ENCODE results near the gene PANK1.
A peak's percentile ranks its signal among the peaks of the same experiment; 100 is the strongest.
"Not testable (repeated sequence)": the region's sequence is repeated elsewhere in the genome, so short reads cannot be mapped to it uniquely, and the experiment has no call there.

PANK1 gene

DNA sequence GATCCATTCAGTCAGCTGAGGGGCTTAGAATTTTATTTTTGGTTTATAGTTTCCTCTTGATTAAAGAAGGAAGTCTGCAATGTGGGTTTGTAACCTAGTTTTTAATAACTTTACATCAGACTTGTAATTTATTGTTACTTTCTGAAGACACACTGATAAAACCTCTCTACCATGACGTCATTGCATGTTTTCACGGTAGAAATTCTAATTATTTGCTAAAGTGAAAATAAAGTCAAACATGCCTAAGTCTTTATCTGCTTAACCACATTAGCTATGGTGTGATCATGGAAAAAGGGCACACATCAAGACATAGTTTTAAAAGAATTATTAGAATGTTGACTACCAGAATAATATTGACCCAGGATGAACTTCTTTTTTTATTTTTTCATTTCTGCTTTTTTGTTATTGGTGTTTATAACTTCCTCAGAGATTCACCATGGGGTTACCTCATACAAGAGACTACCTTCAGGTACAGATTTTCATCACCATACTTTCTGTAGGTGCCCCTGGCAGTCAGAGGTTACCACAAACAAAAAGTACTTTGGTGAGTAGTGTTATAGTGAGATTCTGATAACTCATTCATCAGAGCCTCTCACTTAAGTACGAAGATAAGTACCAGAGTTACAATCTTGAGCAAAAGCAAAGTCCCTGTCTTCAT, 7.0 kb upstream of the PANK1 start:
- DNase-seq (ENCODE audit: low spot score), result no peak

DNA sequence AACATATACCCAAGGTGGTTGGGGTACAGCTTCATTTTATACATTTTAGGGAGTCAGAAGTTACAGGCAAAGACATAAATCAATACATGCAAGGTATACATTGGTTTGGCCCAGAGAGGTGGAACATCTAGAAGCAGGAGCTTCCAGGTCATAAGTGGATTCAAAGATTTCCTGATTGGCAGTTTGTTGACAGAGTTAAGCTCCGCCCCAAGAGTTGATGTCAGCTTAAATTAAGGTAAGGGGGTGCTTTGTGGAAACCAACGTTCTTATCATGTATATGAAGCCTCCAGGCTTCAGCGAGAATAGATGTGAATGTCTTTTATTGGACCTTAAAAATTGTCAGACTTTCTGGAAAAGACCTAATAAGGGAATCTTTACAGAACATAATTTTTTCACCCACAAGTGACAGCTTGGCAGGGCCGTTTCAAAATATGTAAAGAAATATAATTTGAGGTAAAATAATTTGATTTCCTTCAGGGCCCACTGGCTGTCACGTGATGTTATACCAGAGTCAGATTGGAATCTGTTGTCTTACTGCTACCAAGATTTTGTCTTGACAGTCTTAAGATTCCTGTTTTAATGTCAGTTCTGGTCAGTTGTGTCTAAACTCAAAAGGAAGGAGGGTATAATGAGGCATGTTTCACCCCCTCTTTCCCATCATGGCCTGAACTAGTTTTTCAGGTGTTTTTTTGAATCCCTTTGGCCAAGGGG, 6.3 kb upstream of the PANK1 start:
- DNase-seq (ENCODE audit: low spot score), result no peak

DNA sequence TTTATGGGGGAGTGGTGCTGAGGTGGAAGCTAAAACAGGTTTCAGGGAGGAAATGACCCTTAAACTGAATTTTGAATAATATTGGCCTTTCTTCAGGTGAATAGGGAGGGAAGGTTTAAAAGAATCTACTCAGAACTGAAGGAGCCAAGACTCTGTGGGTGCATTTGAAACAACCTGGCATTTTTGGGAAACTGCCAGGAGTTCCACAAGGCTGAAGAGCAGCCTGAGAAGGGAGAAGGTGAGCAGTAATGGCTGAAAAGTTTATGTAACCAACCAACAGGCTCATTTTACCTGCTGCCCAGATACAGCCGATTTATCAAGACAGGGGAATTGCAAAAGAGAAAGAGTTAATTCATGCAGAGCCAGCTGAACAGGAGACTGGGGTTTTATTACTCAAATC, 4.0 kb upstream of the PANK1 start:
- DNase-seq (ENCODE audit: low spot score), result no peak

DNA sequence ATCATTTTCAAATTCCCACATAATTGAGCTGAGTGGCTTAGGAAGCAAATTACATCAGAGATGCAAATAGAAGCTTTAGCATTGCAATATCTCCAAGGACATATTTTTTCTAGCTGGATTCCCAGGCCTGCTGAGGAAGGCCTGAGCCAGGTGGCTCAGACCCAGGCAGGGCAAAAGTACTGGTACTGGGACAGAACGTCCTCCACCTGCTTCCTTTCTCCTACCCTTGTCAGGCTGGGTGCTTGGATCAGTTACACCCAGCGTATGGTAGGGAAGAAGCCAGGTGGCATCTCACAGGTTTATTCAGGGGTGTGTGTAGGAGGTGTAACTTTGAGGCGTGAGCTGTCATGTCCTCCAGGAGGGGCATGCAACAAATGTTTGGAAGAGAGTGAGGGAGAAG, 3.0 kb upstream of the PANK1 start:
- DNase-seq (ENCODE audit: low spot score), result no peak

DNA sequence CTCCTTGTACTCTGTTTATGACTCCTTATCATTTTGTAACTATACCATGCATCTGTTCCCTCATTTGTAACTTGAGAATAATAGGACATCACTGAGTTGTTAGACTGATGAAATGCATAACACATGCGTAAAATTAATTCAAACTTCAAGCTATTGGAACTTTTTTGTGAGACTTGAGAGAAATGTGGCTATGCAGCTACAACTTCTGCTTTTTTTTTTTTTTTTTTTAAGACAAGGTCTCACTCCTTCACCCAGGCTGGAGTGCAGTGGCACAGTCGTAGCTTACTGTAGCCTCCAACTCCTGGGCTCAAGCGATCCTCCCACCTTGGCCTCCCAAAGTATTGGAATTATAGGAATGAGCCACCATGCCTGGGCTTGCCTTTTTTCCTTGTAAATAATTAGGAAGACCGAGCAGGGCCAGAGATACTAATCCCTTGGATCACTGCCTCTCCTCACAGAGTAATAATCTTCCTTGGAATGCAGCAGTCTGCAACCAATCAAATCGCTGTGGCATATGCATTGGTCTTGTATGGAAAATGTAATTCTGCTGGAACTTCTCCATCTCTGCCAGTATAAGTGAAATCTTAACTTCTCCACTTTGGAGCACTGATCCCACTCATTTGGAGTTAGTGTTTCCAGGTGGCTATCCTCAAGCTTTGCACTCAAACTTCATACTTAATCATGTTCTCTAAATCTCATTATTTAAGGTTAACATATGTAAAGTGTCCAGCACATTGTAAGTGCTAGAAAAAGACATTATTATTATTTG, 2.0 kb upstream of the PANK1 start:
- no peak for DNase-seq (ENCODE audit: low spot score)

DNA sequence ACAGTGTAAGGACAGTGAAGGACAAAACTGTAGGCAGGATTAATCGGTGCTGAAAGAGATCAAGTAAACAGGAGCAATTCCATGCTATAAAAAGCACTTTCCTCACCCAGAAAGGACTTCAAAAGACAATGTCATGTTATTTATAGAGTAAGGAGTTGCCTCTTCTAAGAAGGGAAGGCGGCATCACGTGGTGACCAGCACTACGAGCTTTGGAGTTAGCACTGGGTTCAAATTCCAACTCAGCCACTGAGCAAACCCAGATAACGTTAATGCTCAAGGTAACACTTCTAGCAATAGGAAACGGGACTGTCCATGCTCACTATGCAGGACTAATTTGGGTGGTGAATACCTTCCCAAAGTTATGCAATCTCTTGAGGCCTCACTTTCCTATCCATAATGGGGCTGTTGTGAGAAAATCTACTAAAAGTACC, 715 bp upstream of the PANK1 start:
- no peak for DNase-seq (ENCODE audit: low spot score)

GRCh38 chr10:89644691-89644966, 413 bp downstream of the PANK1 start:
- DNase-seq (ENCODE audit: low spot score), result no peak

DNA sequence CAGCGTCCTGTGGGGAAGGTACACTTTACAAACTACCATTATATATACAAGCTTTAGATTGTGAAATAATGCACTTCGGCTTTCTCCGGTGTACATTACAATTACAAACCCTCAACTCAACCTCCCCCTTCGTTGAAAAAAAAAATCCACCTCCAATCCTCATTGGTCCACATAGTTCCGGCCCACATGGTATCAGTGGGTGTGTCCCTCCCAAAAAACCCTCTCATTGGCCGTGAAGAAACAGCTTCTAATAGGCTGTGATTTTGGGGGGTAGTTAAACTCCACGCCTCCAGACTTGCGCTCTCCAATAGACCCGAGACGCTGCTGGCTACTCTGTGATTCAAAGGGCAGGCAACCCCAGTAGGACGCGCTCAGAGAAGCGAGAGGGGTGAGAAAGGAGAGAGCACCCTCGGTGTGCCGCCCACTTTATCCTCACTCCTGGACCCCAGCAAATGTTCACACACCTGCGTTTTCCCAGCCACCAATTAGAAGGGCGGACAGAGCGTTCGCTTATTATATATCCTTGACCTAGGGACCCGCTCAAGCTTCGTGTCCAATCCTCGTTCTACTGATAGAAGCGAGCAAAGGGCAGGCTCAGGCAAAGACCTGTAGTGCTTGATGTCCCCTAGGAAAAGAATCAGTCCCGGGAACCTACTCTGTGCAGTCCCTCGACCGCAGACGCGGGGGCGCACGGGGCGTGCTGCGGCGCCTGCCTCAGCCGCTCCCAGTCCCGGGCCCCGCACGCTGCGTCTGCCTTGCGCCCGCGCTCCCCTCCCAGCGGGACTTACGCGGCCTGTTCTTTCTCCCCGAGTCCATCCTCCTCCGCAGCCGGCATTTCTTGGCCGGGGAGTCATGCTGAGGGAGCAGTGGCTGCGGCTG, 991 bp downstream of the PANK1 start:
- DNase-seq (ENCODE audit: low spot score), result peak; percentile 94

- no peak for DNase-seq (ENCODE audit: low spot score)
These were observed 1.6 kb downstream of the PANK1 start for GRCh38 chr10:89643431-89643811.

DNA sequence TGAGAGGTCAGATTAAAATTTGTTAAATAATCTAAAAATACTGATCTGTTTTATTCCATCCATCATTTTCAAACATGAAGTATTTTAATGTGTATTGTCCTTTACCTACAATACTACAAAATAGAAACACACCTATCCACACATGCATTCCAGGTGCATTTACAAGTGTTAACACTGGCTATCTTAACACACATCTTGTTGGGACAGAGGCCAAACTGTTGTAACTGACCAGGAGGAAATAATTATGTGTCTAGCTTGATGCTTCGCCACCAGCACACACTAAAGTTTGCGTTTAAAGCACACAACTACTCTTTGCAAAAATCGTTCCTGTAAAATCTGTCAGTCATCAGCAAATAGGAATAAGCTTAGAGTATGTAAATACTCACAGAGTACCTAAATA, 2.8 kb downstream of the PANK1 start:
- no peak for DNase-seq (ENCODE audit: low spot score)

GRCh38 chr10:89640241-89640640, 4.8 kb downstream of the PANK1 start:
- no peak for DNase-seq (ENCODE audit: low spot score)

DNA sequence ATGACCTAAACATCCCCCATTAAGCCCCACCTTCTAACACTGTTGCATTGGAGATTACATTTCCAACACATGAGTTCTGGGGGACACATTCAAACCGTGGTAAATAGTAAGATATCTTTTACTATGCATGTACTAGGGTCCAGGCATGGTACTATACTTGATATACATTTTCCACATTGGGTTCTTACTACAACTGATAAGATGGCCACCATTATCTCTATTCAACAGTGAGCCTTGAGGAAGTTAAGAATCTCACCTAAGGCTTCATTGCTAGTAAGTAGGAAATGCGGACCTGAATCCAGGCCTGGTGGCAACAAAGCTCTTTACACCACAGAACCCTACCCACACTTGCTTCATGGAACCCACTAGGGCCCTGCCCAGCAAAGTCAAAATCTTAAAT, 5.7 kb downstream of the PANK1 start:
- no peak for DNase-seq (ENCODE audit: low spot score)

GRCh38 chr10:89637113-89637512, 7.9 kb downstream of the PANK1 start:
- no peak for DNase-seq (ENCODE audit: low spot score)

GRCh38 chr10:89634637-89635036, 10.4 kb downstream of the PANK1 start:
- no peak for DNase-seq (ENCODE audit: low spot score)

DNA sequence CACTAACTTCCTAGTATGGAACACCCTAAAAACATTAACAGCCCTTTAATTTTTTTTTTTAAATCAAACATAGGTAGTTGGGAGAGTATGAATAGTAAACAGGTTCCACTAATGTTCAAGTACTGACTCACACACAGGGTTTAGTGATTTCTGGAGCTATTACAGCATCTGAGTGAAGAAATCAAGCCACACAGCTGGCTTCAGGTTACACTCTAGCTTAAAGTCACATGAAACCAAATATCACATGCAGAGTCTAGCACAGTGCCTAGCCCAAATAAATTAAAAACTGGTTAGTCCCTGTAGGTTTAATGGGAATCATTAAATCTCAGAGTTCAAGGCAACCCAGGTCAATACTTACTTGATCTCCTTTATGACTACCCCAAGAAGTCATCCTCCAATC, 11.6 kb downstream of the PANK1 start:
- DNase-seq (ENCODE audit: low spot score), result peak; percentile 65

DNA sequence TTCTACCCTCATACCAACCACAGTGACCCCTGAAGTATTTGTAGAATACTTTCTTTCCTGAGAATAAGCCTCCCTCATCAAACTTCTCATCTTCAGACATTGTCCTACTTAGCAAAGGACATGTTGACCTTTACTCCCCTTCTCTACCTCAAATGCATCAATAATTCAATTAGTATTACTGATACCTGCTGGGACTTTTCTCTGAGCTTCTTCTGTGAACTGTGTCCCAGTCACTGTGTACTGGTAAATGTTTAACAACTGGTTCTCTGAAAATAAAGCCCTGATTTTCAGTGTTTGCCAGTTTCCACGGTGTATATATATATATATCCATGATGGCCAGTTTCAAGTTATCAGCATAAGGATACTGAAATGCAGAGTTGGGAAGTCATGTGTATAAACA, 12.2 kb downstream of the PANK1 start:
- DNase-seq (ENCODE audit: low spot score), result no peak

GRCh38 chr10:89627830-89628229, 17.2 kb downstream of the PANK1 start:
- no peak for DNase-seq (ENCODE audit: low spot score)

- DNase-seq (ENCODE audit: low spot score), result no peak
These were observed 19.8 kb downstream of the PANK1 start for GRCh38 chr10:89625041-89625765.

DNA sequence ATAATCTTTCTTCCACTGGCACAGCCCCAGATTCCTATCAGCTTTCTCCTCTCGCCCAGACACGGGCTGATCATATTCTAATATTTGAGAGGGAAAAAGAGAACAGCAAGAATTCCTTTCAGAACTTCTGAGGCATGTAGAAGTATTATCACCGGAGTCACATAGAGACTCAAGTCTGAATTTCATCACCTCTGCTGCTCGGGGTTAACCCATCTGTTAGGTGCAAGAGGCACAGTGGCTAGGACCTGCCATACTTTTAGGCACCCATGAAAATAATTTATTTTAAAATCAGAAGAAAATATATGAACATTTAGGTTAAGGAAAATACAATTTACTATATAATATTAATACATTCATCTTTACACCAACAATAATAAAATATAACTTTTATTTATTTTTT, 21.0 kb downstream of the PANK1 start:
- no peak for DNase-seq (ENCODE audit: low spot score)

GRCh38 chr10:89622151-89622550, 22.9 kb downstream of the PANK1 start:
- DNase-seq (ENCODE audit: low spot score), result no peak

DNA sequence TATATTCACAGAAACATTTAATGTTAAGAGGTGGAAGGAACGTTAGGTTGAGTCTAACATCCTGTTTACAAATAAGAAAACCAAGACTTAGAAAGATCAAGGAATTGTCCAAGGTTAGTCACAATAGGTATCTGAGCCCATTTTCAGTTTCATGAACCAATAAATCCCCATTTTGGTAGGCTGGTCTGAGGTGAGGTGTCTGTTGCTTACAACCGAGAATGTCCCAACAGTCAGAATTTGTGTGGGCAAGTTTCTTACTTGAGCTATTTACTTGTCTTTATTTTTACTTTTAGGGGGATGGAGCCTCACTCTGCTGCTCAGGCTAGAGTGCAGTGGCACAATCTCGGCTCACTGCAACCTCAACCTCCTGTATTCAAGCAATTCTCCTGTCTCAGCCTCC, 23.6 kb downstream of the PANK1 start:
- DNase-seq (ENCODE audit: low spot score), result no peak

DNA sequence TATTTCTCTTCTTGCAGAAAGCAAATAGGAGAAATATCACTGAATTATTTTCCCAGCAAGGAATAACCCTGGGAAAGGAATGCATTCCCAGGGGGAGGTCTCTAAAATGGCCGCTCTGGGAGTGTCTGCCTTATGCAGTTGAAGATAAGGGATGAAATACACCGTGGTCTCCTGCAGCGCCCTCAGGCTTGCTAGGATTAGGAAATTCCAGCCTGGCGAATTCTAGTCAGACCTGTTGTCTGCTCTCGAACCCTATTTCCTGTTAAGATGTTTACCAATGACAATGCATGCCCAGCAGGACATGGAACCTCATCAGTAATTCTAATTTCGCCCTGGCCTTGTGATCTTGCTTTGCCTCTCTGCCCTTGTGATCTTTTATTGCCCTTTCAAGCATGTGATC, 24.7 kb downstream of the PANK1 start:
- DNase-seq (ENCODE audit: low spot score), result not testable (repeated sequence)
